HepG2 (cell line): ENCODE measurements around the gene KDM6B. TPM values are rescaled to one million over a fixed set of nuclear protein-coding genes. Genes with fewer than 3 reads are reported as not detected.

Experiments
- DNMT3B ChIP-seq: conservative IDR thresholded peaks from 2 replicates; pipeline ENCODE4 v1.6.1; 2016; ENCODE audit warnings: missing biosample characterization, control low read depth
- HMGXB3 ChIP-seq: sonication (generic); formaldehyde crosslinking; IDR thresholded peaks from 2 replicates; pipeline ENCODE4 v1.4.0; 2020; ENCODE audit warnings: missing genetic modification reagents, borderline replicate concordance
- MAFF ChIP-seq: IDR thresholded peaks from 2 replicates; pipeline ENCODE4 v1.6.1; 2011; ENCODE audit warnings: low read depth, low read length, improper control_type of control experiment
- MEF2D ChIP-seq: sonication (generic); formaldehyde crosslinking; IDR thresholded peaks from 2 replicates; pipeline ENCODE4 v1.5.1; 2020; ENCODE audit warnings: mild to moderate bottlenecking, missing genetic modification reagents
- NR2F1 ChIP-seq, 2 experiments: fragments of 450-650 bp in 1 of 2; formaldehyde crosslinking in 1 of 2; IDR thresholded peaks; 2 replicates each; pipeline versions ENCODE4 v1.5.0 to v1.6.1; 2016 to 2020; ENCODE audit warnings: mild to moderate bottlenecking in 1 of 2, missing compliant biosample characterization in 1 of 2, missing genetic modification reagents in 1 of 2, moderate library complexity in 1 of 2
- PHF8 ChIP-seq: sonication (generic); formaldehyde crosslinking; IDR thresholded peaks from 2 replicates; pipeline ENCODE4 v1.5.0; 2020; ENCODE audit warnings: missing genetic modification reagents
- STAG1 ChIP-seq: sonication (generic); formaldehyde crosslinking; IDR thresholded peaks from 2 replicates; pipeline ENCODE4 v1.4.0; 2020; ENCODE audit warnings: missing genetic modification reagents
- STAT5B ChIP-seq: sonication (generic); formaldehyde crosslinking; IDR thresholded peaks from 2 replicates; pipeline ENCODE4 v1.4.0; 2020; ENCODE audit warnings: missing genetic modification reagents
- TCF12 ChIP-seq, 2 experiments: fragments of 450-650 bp in 1 of 2; sonication (generic) in 1 of 2; formaldehyde crosslinking in 1 of 2; IDR thresholded peaks; 2 replicates each; pipeline versions ENCODE4 v1.6.1 to v1.8.0; 2017 to 2022; ENCODE audit warnings: antibody characterized with exemption in 1 of 2, mild to moderate bottlenecking in 1 of 2, missing genetic modification reagents in 1 of 2, moderate library complexity in 1 of 2
- TEAD2 ChIP-seq: sonication (generic); formaldehyde crosslinking; IDR thresholded peaks from 2 replicates; pipeline ENCODE4 v1.9.0; 2021; ENCODE audit warnings: missing genetic modification reagents
- ZBTB10 ChIP-seq: sonication (generic); formaldehyde crosslinking; IDR thresholded peaks from 2 replicates; pipeline ENCODE4 v1.4.0; 2020; ENCODE audit warnings: missing genetic modification reagents, borderline replicate concordance
- ZBTB2 ChIP-seq: sonication (generic); formaldehyde crosslinking; IDR thresholded peaks from 2 replicates; pipeline ENCODE4 v1.8.0; 2022; ENCODE audit warnings: low read depth, missing genetic modification reagents
- ZNF180 ChIP-seq: sonication (generic); formaldehyde crosslinking; IDR thresholded peaks from 2 replicates; pipeline ENCODE4 v1.4.0; 2020; ENCODE audit warnings: low read depth, missing genetic modification reagents, borderline replicate concordance
- ZNF276 ChIP-seq: sonication (generic); formaldehyde crosslinking; IDR thresholded peaks from 2 replicates; pipeline ENCODE4 v1.4.0; 2020; ENCODE audit warnings: mild to moderate bottlenecking, low read depth, missing genetic modification reagents
- ZNF451 ChIP-seq: sonication (generic); formaldehyde crosslinking; IDR thresholded peaks from 2 replicates; pipeline ENCODE4 v1.5.0; 2020; ENCODE audit warnings: mild to moderate bottlenecking, missing genetic modification reagents
- ZNF563 ChIP-seq: sonication (generic); formaldehyde crosslinking; IDR thresholded peaks from 2 replicates; pipeline ENCODE4 v1.8.0; 2022; ENCODE audit warnings: mild to moderate bottlenecking, moderate library complexity, missing genetic modification reagents
- ZNF614 ChIP-seq: IDR thresholded peaks from 2 replicates; pipeline ENCODE4 v1.6.1; 2018; ENCODE audit warnings: missing biosample characterization, missing genetic modification reagents, inconsistent platforms, borderline replicate concordance
- polyA plus RNA-seq, 8 experiments: library from polyadenylated mRNA; depleted of rRNA in 3 of 8; stranded (reverse) in 7 of 8; unstranded in 1 of 8; fragments of >200 nt; fragmentation: Illumina TruSeq in 4 of 8; extraction: Trizol in 4 of 8; gene quantifications; 2 replicates each; pipeline versions ENCODE4 v1.2.1 to v1.2.3, GENCODE V29; 2011 to 2016; ENCODE audit warnings: low read depth in 4 of 8, missing spikeins in 1 of 8, mixed read lengths in 1 of 8; ENCODE audit not compliant: insufficient read depth in 1 of 8
- total RNA-seq, 5 experiments: library from RNA; depleted of rRNA; stranded (reverse); fragments of >200 nt; fragmentation: Illumina TruSeq; extraction: Trizol; gene quantifications; 2 replicates each; pipeline ENCODE4 v1.2.3, GENCODE V29; 2016; ENCODE audit warnings: low read depth in 1 of 5

KDM6B gene
- total and polyA plus RNA-seq, 2 of the 13 experiments (the other 11 are each of a cell fraction or from before 2014, with no cell fraction given), result 1.3 to 2.1 TPM

GRCh38 chr17:7836596-7837407 is 2.8 kb downstream of the KDM6B start (continued):
- peak; percentile 82; the same call in 1 of the 2 replicates for TF ChIP-seq HMGXB3 (CRISPR knock-in tag)
- TF ChIP-seq ZBTB2 (CRISPR knock-in tag), result peak; percentile 60; the same call in 1 of the 2 replicates
- TF ChIP-seq NR2F1 (CRISPR knock-in tag; IDR thresholded peaks at IDR 0.05), result peak; percentile 95 to 99
- peak; percentile 34; the same call in 1 of the 2 replicates for TF ChIP-seq ZNF451
- peak; percentile 80; the same call in 1 of the 2 replicates for TF ChIP-seq ZNF614 (CRISPR knock-in tag)
- TF ChIP-seq STAG1 (CRISPR knock-in tag), result no peak
- no peak for TF ChIP-seq STAT5B
- 0 out of 2 replicates have a peak, but pooled peaks have one; percentile 63 for TF ChIP-seq ZNF276
- TF ChIP-seq ZNF563 (CRISPR knock-in tag), result no peak
- TF ChIP-seq ZNF180 (CRISPR knock-in tag), result no peak
- no peak for TF ChIP-seq TCF12 (IDR thresholded peaks at IDR 0.05)
- peak; percentile 68 for TF ChIP-seq TCF12 (CRISPR knock-in tag; IDR thresholded peaks at IDR 0.05)
- TF ChIP-seq MAFF, result 0 out of 2 replicates have a peak, but pooled peaks have one; percentile 1
- no peak for TF ChIP-seq DNMT3B
- no peak; the same call in 1 of the 2 replicates for TF ChIP-seq ZBTB10 (CRISPR knock-in tag)
- peak; percentile 82 for TF ChIP-seq MEF2D (CRISPR knock-in tag)
- TF ChIP-seq PHF8 (CRISPR knock-in tag), result no peak
- TF ChIP-seq TEAD2 (CRISPR knock-in tag), result no peak
